Esophagus muscularis mucosa (tissue), 4 donors: Measurements from ENCODE around the gene ST6GALNAC6.

Experiments used
- EP300 ChIP-seq: sonication (generic); formaldehyde crosslinking; IDR thresholded peaks from one replicate; pipeline ENCODE4 v1.6.1; 2017; ENCODE audit warnings: antibody characterized with exemption
- POLR2A ChIP-seq: fragments of 450-650 bp; IDR thresholded peaks from one replicate; pipeline ENCODE4 v1.6.1; 2017; ENCODE audit warnings: antibody characterized with exemption, moderate library complexity, mild to moderate bottlenecking, low read depth
- POLR2AphosphoS5 ChIP-seq, 2 donors: sonication (generic); formaldehyde crosslinking; IDR thresholded peaks; one replicate each; pipeline ENCODE4 v1.6.1; 2017; ENCODE audit warnings: antibody characterized with exemption in 2 of 2
- TF ChIP-seq, protein P1 (sequence below), 3 experiments: fragments of 200-600 bp in 2 of 3; fragments of 450-650 bp in 1 of 3; sonication (generic) in 2 of 3; IDR thresholded peaks; one replicate each; pipeline ENCODE4 v1.5.1; 2017 to 2019; ENCODE audit warnings: antibody characterized with exemption in 3 of 3, mild to moderate bottlenecking in 2 of 3, moderate library complexity in 1 of 3

DNA sequence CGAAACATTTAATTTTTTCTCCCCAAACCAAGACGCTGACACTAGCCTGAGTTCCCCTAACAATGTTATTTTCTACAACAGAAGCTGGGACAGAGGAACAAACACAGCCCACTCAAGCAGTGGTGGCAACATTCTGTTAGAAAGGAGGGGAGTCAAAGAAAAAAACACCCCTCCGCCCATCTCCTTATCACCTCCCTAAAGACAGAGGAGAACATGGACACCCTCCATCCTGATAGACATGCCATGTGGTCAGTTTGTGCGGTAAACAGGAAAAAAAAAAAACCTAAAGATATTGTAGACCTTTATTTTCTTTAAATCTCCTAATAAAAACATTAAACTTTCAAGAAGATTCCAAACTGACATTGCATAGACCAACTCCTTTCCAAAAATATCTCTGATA lies 41.2 kb upstream of the ST6GALNAC6 start:
- TF ChIP-seq EP300 = no peak
- TF ChIP-seq, protein P1, sequence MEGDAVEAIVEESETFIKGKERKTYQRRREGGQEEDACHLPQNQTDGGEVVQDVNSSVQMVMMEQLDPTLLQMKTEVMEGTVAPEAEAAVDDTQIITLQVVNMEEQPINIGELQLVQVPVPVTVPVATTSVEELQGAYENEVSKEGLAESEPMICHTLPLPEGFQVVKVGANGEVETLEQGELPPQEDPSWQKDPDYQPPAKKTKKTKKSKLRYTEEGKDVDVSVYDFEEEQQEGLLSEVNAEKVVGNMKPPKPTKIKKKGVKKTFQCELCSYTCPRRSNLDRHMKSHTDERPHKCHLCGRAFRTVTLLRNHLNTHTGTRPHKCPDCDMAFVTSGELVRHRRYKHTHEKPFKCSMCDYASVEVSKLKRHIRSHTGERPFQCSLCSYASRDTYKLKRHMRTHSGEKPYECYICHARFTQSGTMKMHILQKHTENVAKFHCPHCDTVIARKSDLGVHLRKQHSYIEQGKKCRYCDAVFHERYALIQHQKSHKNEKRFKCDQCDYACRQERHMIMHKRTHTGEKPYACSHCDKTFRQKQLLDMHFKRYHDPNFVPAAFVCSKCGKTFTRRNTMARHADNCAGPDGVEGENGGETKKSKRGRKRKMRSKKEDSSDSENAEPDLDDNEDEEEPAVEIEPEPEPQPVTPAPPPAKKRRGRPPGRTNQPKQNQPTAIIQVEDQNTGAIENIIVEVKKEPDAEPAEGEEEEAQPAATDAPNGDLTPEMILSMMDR (IDR thresholded peaks at IDR 0.05) = no peak
- TF ChIP-seq POLR2AphosphoS5 (IDR thresholded peaks at IDR 0.05) = no peak
- no peak for TF ChIP-seq POLR2A
